HepG2 (cell line): ENCODE data around the gene NLRP2B. TPM values are rescaled to one million over a fixed set of nuclear protein-coding genes. Genes with fewer than 3 reads are reported as not detected.

Experiments
- ATAC-seq: fragments of 200-7000 bp; cut with Tn5 transposase; 3 replicates; pipeline ENCODE4 v1.9.1; 2020; ENCODE audit warnings: mild to moderate bottlenecking, moderate library complexity
- BruUV-seq: library from RNA; stranded (reverse); fragments of 400-500 nt; replicated peaks from 2 replicates; lab custom pipeline; 2021; lab: Mats Ljungman, UMichigan
- CTCF ChIA-PET: fragments of 300-600 bp; formaldehyde crosslinking; extraction: SDS; loops from one replicate; lab custom pipeline; 2021; ENCODE audit warnings: low total read pairs, inconsistent platforms, low intra/inter-chr PET ratio; lab: Yijun Ruan, JAX
- POLR2A ChIA-PET: fragments of 350-600 bp; sonication (Branson Sonifier 250); formaldehyde crosslinking; loops from one replicate; lab custom pipeline; 2020; ENCODE audit warnings: antibody characterized with exemption, inconsistent platforms; lab: Yijun Ruan, JAX
- DNase-seq: peaks from one replicate; pipeline ENCODE4 v3.0.0-alpha.2; 2015; ENCODE audit warnings: low spot score
- FAIRE-seq: peaks from 3 replicates; lab custom pipeline; 2011; peaks lifted over from hg19 to GRCh38; lab: Jason Lieb, UNC
- H2AFZ ChIP-seq: one replicate; pipeline ENCODE4 v1.6.1; 2011; ENCODE audit warnings: low read length, inconsistent platforms
- H3K27ac ChIP-seq: fragments of 300-600 bp; 3 replicates; pipeline ENCODE4 v1.8.0; 2011; ENCODE audit warnings: mixed run types, mild to moderate bottlenecking, mixed read lengths, low read length, inconsistent platforms; ENCODE audit not compliant: insufficient read depth; ENCODE audit errors: extremely low read length
- H3K27me3 ChIP-seq, 2 experiments: fragments of 200-600 bp in 1 of 2; 2 replicates in 1 of 2; 3 replicates in 1 of 2; pipeline versions ENCODE4 v1.6.0 to v1.8.0; 2011; ENCODE audit warnings: low read length in 2 of 2, mild to moderate bottlenecking in 2 of 2, moderate library complexity in 2 of 2, inconsistent platforms in 1 of 2; ENCODE audit not compliant: insufficient read depth in 2 of 2, control insufficient read depth in 1 of 2
- H3K36me3 ChIP-seq, 2 experiments: fragments of 200-600 bp in 1 of 2; replicated peaks in 1 of 2; 2 replicates in 1 of 2; 3 replicates in 1 of 2; pipeline versions ENCODE4 v1.5.1 to v1.8.0; 2011; ENCODE audit warnings: low read length in 2 of 2, inconsistent platforms in 1 of 2; ENCODE audit not compliant: insufficient read depth in 2 of 2, control insufficient read depth in 1 of 2
- H3K4me1 ChIP-seq: 2 replicates; pipeline ENCODE4 v1.5.1; 2012; ENCODE audit warnings: low read length, inconsistent platforms; ENCODE audit not compliant: insufficient read depth
- H3K4me2 ChIP-seq: 2 replicates; pipeline ENCODE4 v1.6.0; 2011; ENCODE audit warnings: low read depth, low read length, inconsistent platforms
- H3K4me3 ChIP-seq, 3 experiments: fragments of 200-600 bp in 1 of 3; sonication (generic), shearing (Covaris generic) in 1 of 3; replicated peaks in 1 of 3; 2 replicates each; pipeline ENCODE4 v1.5.1; 2011 to 2016; ENCODE audit warnings: low read length in 3 of 3, inconsistent platforms in 2 of 3, low read depth in 2 of 3, mild to moderate bottlenecking in 2 of 3, control low read depth in 1 of 3, mixed read lengths in 1 of 3; ENCODE audit not compliant: insufficient read depth in 1 of 3
- H3K79me2 ChIP-seq: one replicate; pipeline ENCODE4 v1.6.1; 2011; ENCODE audit warnings: low read length, inconsistent platforms; ENCODE audit not compliant: insufficient read depth
- H3K9ac ChIP-seq: 2 replicates; pipeline ENCODE4 v1.6.0; 2011; ENCODE audit warnings: mild to moderate bottlenecking, low read depth, low read length, inconsistent platforms; ENCODE audit not compliant: insufficient read depth
- H3K9me3 ChIP-seq: 2 replicates; pipeline ENCODE4 v1.5.1; 2012; ENCODE audit warnings: mild to moderate bottlenecking, low read length
- H4K20me1 ChIP-seq: 2 replicates; pipeline ENCODE4 v1.6.0; 2011; ENCODE audit warnings: inconsistent platforms, mild to moderate bottlenecking, low read length, moderate library complexity; ENCODE audit not compliant: insufficient read depth
- DR1 ChIP-seq: sonication (generic); formaldehyde crosslinking; IDR thresholded peaks from 2 replicates; pipeline ENCODE4 v1.8.0; 2021; ENCODE audit warnings: mild to moderate bottlenecking, missing genetic modification reagents, inconsistent platforms
- EP300 ChIP-seq, 3 experiments: sonication (generic) in 1 of 3; formaldehyde crosslinking in 1 of 3; IDR thresholded peaks; 2 replicates each; pipeline versions ENCODE4 v1.5.1 to v1.6.1; 2011 to 2020; ENCODE audit warnings: low read depth in 2 of 3, low read length in 2 of 3, borderline replicate concordance in 1 of 3, improper control_type of control experiment in 1 of 3, mild to moderate bottlenecking in 1 of 3, missing genetic modification reagents in 1 of 3, moderate library complexity in 1 of 3
- HOXA3 ChIP-seq: sonication (generic); formaldehyde crosslinking; IDR thresholded peaks from 2 replicates; pipeline ENCODE4 v1.5.0; 2020; ENCODE audit warnings: missing genetic modification reagents
- KAT8 ChIP-seq: IDR thresholded peaks from 2 replicates; pipeline ENCODE4 v1.6.1; 2016; ENCODE audit warnings: missing genetic modification reagents, missing compliant biosample characterization
- MXI1 ChIP-seq: IDR thresholded peaks from 3 replicates; pipeline ENCODE4 v1.6.1; 2012; ENCODE audit warnings: low read depth, low read length, inconsistent platforms, borderline replicate concordance
- SP1 ChIP-seq, 2 experiments: fragments of 450-650 bp in 1 of 2; sonication (generic) in 1 of 2; formaldehyde crosslinking in 1 of 2; IDR thresholded peaks; 2 replicates each; pipeline versions ENCODE4 v1.4.0 to v1.6.1; 2016 to 2020; ENCODE audit warnings: missing genetic modification reagents in 1 of 2
- ZNF33B ChIP-seq: sonication (generic); formaldehyde crosslinking; IDR thresholded peaks from 2 replicates; pipeline ENCODE4 v1.5.1; 2020; ENCODE audit warnings: mild to moderate bottlenecking, missing genetic modification reagents
- ZNF431 ChIP-seq: sonication (generic); formaldehyde crosslinking; IDR thresholded peaks from 2 replicates; pipeline ENCODE4 v1.9.0; 2022; ENCODE audit warnings: missing genetic modification reagents, low read depth, mild to moderate bottlenecking, borderline replicate concordance
- ZNF446 ChIP-seq: sonication (generic); formaldehyde crosslinking; IDR thresholded peaks from 2 replicates; pipeline ENCODE4 v1.5.0; 2020; ENCODE audit warnings: mild to moderate bottlenecking, missing genetic modification reagents
- ZNF746 ChIP-seq: sonication (generic); formaldehyde crosslinking; IDR thresholded peaks from 2 replicates; pipeline ENCODE4 v1.8.0; 2022; ENCODE audit warnings: mild to moderate bottlenecking, missing genetic modification reagents
- WGBS: methylation state at CpG from one replicate; pipeline ENCODE4 v1.1.6; 2017; ENCODE audit warnings: low lambda C conversion rate; 5-methylcytosine and 5-hydroxymethylcytosine counted together
- in situ Hi-C: cut with HindIII; loops from 2 replicates; pipeline ENCODE4 v1.10.0; 2017; ENCODE audit warnings: low pct_unique_long_range_greater_than_20kb; ENCODE audit not compliant: extremely low pct_ligation_motif_present
- intact Hi-C: fragments of 100-400 bp; cut with micrococcal nuclease; formaldehyde crosslinking; loops from one replicate; pipeline ENCODE4 v1.10.0; 2022; ENCODE audit not compliant: unreplicated experiment
- polyA plus RNA-seq, 8 experiments: library from polyadenylated mRNA; depleted of rRNA in 3 of 8; stranded (reverse) in 7 of 8; unstranded in 1 of 8; fragments of >200 nt; fragmentation: Illumina TruSeq in 4 of 8; extraction: Trizol in 4 of 8; gene quantifications; 2 replicates each; pipeline versions ENCODE4 v1.2.1 to v1.2.3, GENCODE V29; 2011 to 2016; ENCODE audit warnings: low read depth in 4 of 8, missing spikeins in 1 of 8, mixed read lengths in 1 of 8; ENCODE audit not compliant: insufficient read depth in 1 of 8
- total RNA-seq, 5 experiments: library from RNA; depleted of rRNA; stranded (reverse); fragments of >200 nt; fragmentation: Illumina TruSeq; extraction: Trizol; gene quantifications; 2 replicates each; pipeline ENCODE4 v1.2.3, GENCODE V29; 2016; ENCODE audit warnings: low read depth in 1 of 5
- TF ChIP-seq, protein P1 (sequence below): IDR thresholded peaks from 2 replicates; pipeline ENCODE4 v1.6.1; 2016; ENCODE audit warnings: missing compliant biosample characterization, missing genetic modification reagents, borderline replicate concordance
- TF ChIP-seq, protein P2 (sequence below): IDR thresholded peaks from 2 replicates; pipeline ENCODE4 v1.6.1; 2018; ENCODE audit warnings: missing genetic modification reagents
- TF ChIP-seq, protein P3 (sequence below): sonication (generic); formaldehyde crosslinking; IDR thresholded peaks from 2 replicates; pipeline ENCODE4 v1.5.1; 2020; ENCODE audit warnings: mild to moderate bottlenecking, missing genetic modification reagents, moderate library complexity
- TF ChIP-seq, protein P4 (sequence below): sonication (generic); formaldehyde crosslinking; IDR thresholded peaks from 2 replicates; pipeline ENCODE4 v1.8.1; 2023; ENCODE audit warnings: mild to moderate bottlenecking, missing genetic modification reagents
- TF ChIP-seq, protein P5 (sequence below): sonication (generic); formaldehyde crosslinking; IDR thresholded peaks from 2 replicates; pipeline ENCODE4 v1.4.0; 2020; ENCODE audit warnings: mild to moderate bottlenecking, missing genetic modification reagents

Gene NLRP2B
- total and polyA plus RNA-seq, 2 of the 13 experiments (the other 11 are each of a cell fraction or from before 2014, with no cell fraction given): not detected

DNA sequence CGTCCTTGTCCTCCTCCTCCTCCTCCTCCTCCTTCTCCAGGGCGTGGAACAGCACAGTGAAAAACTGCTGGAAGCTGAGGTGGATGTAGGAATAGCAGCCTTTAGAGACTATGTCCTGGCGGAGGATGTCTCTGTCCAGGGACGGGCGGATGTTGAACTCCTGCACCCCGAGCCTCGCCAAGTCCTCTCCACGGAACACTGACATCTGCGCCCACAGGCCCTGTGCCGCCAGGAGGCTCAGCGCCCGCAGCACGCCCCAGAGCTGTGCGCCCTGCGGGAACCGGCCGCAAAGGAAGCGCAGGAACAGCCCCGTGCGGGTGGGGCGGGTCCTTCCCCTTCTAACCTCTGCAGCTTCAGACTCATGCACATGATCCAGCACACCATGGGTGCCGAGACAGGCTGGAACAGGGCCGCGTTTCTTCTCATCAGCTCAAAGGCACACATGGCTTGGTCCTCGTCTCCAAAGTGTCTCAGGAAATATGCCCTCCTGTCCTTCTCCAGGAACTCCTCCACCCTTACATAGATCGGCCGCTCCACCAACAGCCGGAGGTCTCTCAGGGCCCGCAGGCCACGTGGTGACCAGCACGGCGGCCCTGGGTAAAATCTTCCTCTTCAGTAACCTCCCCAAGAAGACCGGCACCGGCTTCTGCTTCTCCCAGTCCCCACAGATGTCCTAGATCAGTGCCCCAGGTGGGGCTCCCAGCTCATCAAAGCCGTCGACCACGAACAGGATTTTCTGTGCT, 1.2 kb downstream of the NLRP2B start:
- Histone ChIP-seq H3K27ac (no peak overlapping the region), H3K4me2 (no peak overlapping the region), H3K27me3 (peaks cover 0 to 4% of the 10 kb centered on the region in 2 experiments; a peak in 1 of 5 replicates), H3K36me3 (no peaks in the 10 kb centered on the region), H3K4me3 (no peak overlapping the region), H4K20me1 (no peaks in the 10 kb centered on the region), H3K4me1 (no peaks in the 10 kb centered on the region), H2AFZ (no peak overlapping the region), H3K9ac (no peak overlapping the region), H3K79me2 (no peaks in the 10 kb centered on the region), H3K9me3 (no peaks in the 10 kb centered on the region)
- DNase-seq (no peak), ATAC-seq (no peak), FAIRE-seq (no peak)
- intact Hi-C loops (no loop called here), in situ Hi-C loops (no loop called here)
- 0% methylated on average over 1 of the region's 37 CpGs for WGBS
- TF ChIP-seq ZNF33B (CRISPR knock-in tag): no peak
- TF ChIP-seq SP1 (IDR thresholded peaks at IDR 0.05): no peak
- no peak for TF ChIP-seq SP1 (CRISPR knock-in tag; IDR thresholded peaks at IDR 0.05)
- no peak for TF ChIP-seq ZNF446
- no peak for TF ChIP-seq HOXA3 (CRISPR knock-in tag)
- TF ChIP-seq EP300 (IDR thresholded peaks at IDR 0.05; ENCODE audit: low read depth in 2 of 2, low read length in 2 of 2): no peak
- TF ChIP-seq EP300 (CRISPR knock-in tag; IDR thresholded peaks at IDR 0.05; ENCODE audit: borderline replicate concordance): no peak
- no peak for TF ChIP-seq MXI1
- TF ChIP-seq KAT8: no peak
- TF ChIP-seq ZNF746 (CRISPR knock-in tag): no peak
- TF ChIP-seq, protein P1, sequence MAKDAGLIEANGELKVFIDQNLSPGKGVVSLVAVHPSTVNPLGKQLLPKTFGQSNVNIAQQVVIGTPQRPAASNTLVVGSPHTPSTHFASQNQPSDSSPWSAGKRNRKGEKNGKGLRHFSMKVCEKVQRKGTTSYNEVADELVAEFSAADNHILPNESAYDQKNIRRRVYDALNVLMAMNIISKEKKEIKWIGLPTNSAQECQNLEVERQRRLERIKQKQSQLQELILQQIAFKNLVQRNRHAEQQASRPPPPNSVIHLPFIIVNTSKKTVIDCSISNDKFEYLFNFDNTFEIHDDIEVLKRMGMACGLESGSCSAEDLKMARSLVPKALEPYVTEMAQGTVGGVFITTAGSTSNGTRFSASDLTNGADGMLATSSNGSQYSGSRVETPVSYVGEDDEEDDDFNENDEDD (CRISPR knock-in tag): no peak
- TF ChIP-seq, protein P2, sequence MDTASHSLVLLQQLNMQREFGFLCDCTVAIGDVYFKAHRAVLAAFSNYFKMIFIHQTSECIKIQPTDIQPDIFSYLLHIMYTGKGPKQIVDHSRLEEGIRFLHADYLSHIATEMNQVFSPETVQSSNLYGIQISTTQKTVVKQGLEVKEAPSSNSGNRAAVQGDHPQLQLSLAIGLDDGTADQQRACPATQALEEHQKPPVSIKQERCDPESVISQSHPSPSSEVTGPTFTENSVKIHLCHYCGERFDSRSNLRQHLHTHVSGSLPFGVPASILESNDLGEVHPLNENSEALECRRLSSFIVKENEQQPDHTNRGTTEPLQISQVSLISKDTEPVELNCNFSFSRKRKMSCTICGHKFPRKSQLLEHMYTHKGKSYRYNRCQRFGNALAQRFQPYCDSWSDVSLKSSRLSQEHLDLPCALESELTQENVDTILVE (CRISPR knock-in tag): no peak
- TF ChIP-seq, protein P3, sequence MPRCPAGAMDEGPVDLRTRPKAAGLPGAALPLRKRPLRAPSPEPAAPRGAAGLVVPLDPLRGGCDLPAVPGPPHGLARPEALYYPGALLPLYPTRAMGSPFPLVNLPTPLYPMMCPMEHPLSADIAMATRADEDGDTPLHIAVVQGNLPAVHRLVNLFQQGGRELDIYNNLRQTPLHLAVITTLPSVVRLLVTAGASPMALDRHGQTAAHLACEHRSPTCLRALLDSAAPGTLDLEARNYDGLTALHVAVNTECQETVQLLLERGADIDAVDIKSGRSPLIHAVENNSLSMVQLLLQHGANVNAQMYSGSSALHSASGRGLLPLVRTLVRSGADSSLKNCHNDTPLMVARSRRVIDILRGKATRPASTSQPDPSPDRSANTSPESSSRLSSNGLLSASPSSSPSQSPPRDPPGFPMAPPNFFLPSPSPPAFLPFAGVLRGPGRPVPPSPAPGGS (CRISPR knock-in tag): no peak
- no peak for TF ChIP-seq DR1 (CRISPR knock-in tag)
- TF ChIP-seq, protein P4, sequence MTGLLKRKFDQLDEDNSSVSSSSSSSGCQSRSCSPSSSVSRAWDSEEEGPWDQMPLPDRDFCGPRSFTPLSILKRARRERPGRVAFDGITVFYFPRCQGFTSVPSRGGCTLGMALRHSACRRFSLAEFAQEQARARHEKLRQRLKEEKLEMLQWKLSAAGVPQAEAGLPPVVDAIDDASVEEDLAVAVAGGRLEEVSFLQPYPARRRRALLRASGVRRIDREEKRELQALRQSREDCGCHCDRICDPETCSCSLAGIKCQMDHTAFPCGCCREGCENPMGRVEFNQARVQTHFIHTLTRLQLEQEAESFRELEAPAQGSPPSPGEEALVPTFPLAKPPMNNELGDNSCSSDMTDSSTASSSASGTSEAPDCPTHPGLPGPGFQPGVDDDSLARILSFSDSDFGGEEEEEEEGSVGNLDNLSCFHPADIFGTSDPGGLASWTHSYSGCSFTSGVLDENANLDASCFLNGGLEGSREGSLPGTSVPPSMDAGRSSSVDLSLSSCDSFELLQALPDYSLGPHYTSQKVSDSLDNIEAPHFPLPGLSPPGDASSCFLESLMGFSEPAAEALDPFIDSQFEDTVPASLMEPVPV (CRISPR knock-in tag): no peak
- no peak for TF ChIP-seq ZNF431 (CRISPR knock-in tag)
- TF ChIP-seq, protein P5, sequence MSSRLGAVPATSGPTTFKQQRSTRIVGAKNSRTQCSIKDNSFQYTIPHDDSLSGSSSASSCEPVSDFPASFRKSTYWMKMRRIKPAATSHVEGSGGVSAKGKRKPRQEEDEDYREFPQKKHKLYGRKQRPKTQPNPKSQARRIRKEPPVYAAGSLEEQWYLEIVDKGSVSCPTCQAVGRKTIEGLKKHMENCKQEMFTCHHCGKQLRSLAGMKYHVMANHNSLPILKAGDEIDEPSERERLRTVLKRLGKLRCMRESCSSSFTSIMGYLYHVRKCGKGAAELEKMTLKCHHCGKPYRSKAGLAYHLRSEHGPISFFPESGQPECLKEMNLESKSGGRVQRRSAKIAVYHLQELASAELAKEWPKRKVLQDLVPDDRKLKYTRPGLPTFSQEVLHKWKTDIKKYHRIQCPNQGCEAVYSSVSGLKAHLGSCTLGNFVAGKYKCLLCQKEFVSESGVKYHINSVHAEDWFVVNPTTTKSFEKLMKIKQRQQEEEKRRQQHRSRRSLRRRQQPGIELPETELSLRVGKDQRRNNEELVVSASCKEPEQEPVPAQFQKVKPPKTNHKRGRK: no peak
- ChIA-PET CTCF (no interaction called here), POLR2A (no interaction called here)
- BruUV-seq: no TSS peak
